COLO829 (cell line): ENCODE results near the gene ZNF641.

Experiments
- DNase-seq: peaks from one replicate; pipeline ENCODE4 v3.0.0; 2012; ENCODE audit warnings: low spot score

ZNF641 gene

GRCh38 chr12:48350249-48351021 lies at the start of gene ZNF641:
ZNF641 (minus strand) TSS chr12:48350919; CDS start chr12:48348090, 2,829 bp downstream.
- no peak for DNase-seq

- DNase-seq: no peak
Observed at GRCh38 chr12:48390026-48390425, 39.3 kb upstream of the ZNF641 start.

GRCh38 chr12:48389409-48389808 lies 38.7 kb upstream of the ZNF641 start:
- no peak for DNase-seq

GRCh38 chr12:48388938-48389337 lies 38.2 kb upstream of the ZNF641 start:
- DNase-seq: no peak

- DNase-seq: no peak
Observed at GRCh38 chr12:48388460-48388859, 37.7 kb upstream of the ZNF641 start.

- no peak for DNase-seq
Observed at GRCh38 chr12:48380596-48380995, 29.9 kb upstream of the ZNF641 start.

GRCh38 chr12:48379794-48380193 lies 29.1 kb upstream of the ZNF641 start:
- no peak for DNase-seq

- no peak for DNase-seq
Observed at GRCh38 chr12:48377646-48378045, 26.9 kb upstream of the ZNF641 start.

GRCh38 chr12:48374164-48374563 lies 23.4 kb upstream of the ZNF641 start:
- no peak for DNase-seq

GRCh38 chr12:48366131-48366530 lies 15.4 kb upstream of the ZNF641 start:
- no peak for DNase-seq

- DNase-seq: no peak
Observed at GRCh38 chr12:48361664-48362339, 11.1 kb upstream of the ZNF641 start.

GRCh38 chr12:48358937-48359513 lies 8.3 kb upstream of the ZNF641 start:
- no peak for DNase-seq

- no peak for DNase-seq
Observed at GRCh38 chr12:48356041-48356768, 5.5 kb upstream of the ZNF641 start.

- no peak for DNase-seq
Observed at GRCh38 chr12:48352157-48352760, 1.5 kb upstream of the ZNF641 start.

- DNase-seq: no peak
Observed at GRCh38 chr12:48351022-48351708, 446 bp upstream of the ZNF641 start.

- no peak for DNase-seq
Observed at GRCh38 chr12:48349471-48349870, 1.2 kb downstream of the ZNF641 start.

GRCh38 chr12:48342980-48343379 lies 7.7 kb downstream of the ZNF641 start:
- DNase-seq: no peak

GRCh38 chr12:48340943-48341342 lies 9.8 kb downstream of the ZNF641 start:
- DNase-seq: no peak

GRCh38 chr12:48339442-48340117 lies 11.1 kb downstream of the ZNF641 start:
- no peak for DNase-seq

GRCh38 chr12:48336564-48336963 lies 14.2 kb downstream of the ZNF641 start:
- DNase-seq: no peak

- DNase-seq: no peak
Observed at GRCh38 chr12:48336061-48336460, 14.7 kb downstream of the ZNF641 start.
